D721Med (cell line): ENCODE measurements around the gene CCDC127.
"Not testable (repeated sequence)": the region's sequence is repeated elsewhere in the genome, so short reads cannot be mapped to it uniquely, and the experiment has no call there.

ENCODE experiments used
- DNase-seq: peaks from one replicate; pipeline ENCODE4 v3.0.0; 2011; ENCODE audit warnings: low spot score; ENCODE audit not compliant: insufficient read length
- FAIRE-seq: peaks from 2 replicates; lab custom pipeline; 2011; peaks lifted over from hg19 to GRCh38; lab: Jason Lieb, UNC
- CTCF ChIP-seq: IDR thresholded peaks from 2 replicates; pipeline ENCODE4 v1.5.1; 2012; ENCODE audit warnings: mild to moderate bottlenecking, control low read depth; ENCODE audit not compliant: insufficient read depth; ENCODE audit errors: missing control alignments

CCDC127 gene

GRCh38 chr5:252546-252945 is 34.6 kb upstream of the CCDC127 start:
- TF ChIP-seq CTCF, result no peak
- DNase-seq, result no peak
- no peak for FAIRE-seq

DNA sequence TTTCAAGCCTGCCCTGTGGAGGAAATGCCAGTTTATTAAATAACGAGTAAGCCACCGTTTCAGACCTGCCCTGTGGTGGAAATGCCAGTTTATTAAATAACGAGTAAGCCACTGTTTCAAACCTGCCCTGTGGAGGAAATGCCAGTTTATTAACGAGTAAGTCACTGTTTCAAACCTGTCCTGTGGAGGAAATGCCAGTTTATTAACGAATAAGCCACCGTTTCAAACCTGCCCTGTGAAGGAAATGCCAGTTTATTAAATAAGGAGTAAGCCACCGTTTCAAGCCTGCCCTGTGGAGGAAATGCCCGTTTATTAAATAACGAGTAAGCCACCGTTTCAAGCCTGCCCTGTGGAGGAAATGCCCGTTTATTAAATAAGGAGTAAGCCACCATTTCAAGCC is 34.0 kb upstream of the CCDC127 start:
- FAIRE-seq, DNase-seq: not testable (repeated sequence)

GRCh38 chr5:251538-251937 is 33.6 kb upstream of the CCDC127 start:
- not testable (repeated sequence) for DNase-seq, FAIRE-seq

GRCh38 chr5:251016-251415 is 33.1 kb upstream of the CCDC127 start:
- not testable (repeated sequence) for FAIRE-seq, DNase-seq

DNA sequence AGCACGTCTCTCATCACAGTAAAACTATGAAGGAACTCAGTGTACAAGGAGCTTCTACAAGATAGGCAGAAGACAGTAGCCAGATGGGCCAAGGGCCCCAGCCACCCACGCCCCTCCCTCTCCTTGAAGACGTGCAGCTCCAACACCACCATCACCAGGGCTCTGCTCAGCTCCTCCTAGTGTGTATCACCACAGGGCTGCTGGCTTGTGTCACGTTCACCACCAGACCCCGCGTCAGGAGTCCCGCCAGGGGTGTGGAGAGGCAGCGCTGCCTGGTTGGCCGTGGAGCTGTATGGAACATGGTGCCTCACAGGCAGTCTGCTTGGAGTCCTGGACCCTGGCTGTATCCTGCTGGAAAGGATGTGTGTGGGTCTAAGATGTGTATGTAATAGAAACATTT is 32.4 kb upstream of the CCDC127 start:
- FAIRE-seq, DNase-seq: not testable (repeated sequence)

DNA sequence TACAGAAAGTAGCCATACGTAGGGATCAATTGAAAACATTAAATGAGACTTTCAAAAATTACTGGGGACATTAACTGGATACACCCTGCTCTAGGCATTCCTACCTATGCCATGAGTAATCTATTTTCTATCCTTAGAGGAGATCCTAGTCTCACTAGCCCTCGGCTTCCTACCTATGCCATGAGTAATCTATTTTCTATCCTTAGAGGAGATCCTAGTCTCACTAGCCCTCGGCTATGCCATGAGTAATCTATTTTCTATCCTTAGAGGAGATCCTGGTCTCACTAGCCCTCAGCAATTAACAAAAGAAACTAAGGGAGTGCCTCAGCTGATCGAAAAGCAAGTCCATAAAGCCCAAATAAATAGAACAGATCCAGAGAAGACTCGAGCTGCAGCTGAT is 27.8 kb upstream of the CCDC127 start:
- not testable (repeated sequence) for DNase-seq, FAIRE-seq

DNA sequence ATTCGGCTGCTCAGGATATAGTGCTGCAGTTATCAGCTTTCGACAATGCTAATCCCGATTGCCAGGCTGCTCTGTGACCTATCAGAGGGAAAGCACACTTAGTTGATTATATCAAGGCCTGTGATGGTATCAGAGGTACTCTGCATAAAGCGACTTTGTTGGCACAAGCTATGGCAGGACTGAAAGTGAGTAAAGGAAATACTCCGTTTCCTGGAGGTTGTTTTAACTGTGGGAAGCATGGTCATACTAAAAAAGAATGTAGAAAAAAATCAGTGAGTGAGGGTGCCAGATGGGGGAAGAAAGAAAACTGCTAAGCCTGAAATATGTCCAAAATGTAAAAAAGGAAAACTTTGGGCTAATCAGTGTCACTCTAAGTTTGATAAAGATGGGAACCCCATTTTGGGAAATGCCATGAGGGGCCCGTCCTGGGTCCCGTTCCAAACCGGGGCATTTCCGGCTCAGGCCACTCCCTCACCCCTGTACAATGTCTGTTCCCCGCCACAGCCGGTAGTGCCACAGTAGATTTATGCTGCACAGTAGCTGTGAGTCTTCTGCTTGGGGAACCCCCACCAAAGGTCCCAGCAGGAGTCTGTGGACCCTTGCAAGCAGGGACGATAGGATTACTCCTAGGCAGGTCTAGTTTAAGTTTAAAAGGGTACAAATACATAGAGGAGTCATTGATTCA is 25.9 kb upstream of the CCDC127 start:
- FAIRE-seq, DNase-seq: not testable (repeated sequence)

GRCh38 chr5:241045-241669 is 23.2 kb upstream of the CCDC127 start:
- not testable (repeated sequence) for DNase-seq, FAIRE-seq

- FAIRE-seq, DNase-seq: not testable (repeated sequence)
These were observed 22.6 kb upstream of the CCDC127 start for GRCh38 chr5:240550-240949.

GRCh38 chr5:237931-238330 is 20.0 kb upstream of the CCDC127 start:
- not testable (repeated sequence) for DNase-seq, FAIRE-seq

GRCh38 chr5:235527-235926 is 17.6 kb upstream of the CCDC127 start:
- DNase-seq, FAIRE-seq: not testable (repeated sequence)

DNA sequence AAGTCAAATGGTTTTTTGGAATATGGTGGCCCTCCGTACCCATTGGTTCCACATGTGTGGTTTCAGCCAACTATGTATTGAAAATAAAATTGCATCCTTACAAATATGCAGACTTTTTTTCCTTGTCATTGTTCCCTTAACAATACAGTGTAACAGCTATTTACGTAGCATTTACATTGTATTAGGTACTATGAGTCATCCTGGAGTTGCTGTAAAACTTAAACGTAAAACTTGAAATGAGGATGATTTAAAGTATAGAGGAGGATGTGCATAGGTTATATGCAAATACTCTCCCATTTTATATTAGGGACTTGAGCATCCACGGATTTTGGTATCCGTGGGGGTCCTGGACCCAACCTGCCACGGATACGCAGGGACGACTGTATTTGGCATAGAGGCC is 16.5 kb upstream of the CCDC127 start:
- FAIRE-seq (no peak), DNase-seq (no peak)
- TF ChIP-seq CTCF, result no peak

GRCh38 chr5:233426-233825 is 15.5 kb upstream of the CCDC127 start:
- FAIRE-seq, DNase-seq: not testable (repeated sequence)
